ENCODE results near the gene DPF3. TPM values are rescaled to one million over a fixed set of nuclear protein-coding genes. Genes with fewer than 3 reads are reported as not detected.

Gene DPF3
- total RNA-seq, 4 donors from 2014 or later: 0.22 to 5.4 (median 2.7) TPM

- DNase-seq (ENCODE audit: low spot score in 2 of 2): no peak
- Histone ChIP-seq H3K27me3 (no peaks in the 10 kb centered on the region), H3K27ac (no peak overlapping the region)
These were observed 116.3 kb downstream of the DPF3 start for GRCh38 chr14:72777636-72778035.

DNA sequence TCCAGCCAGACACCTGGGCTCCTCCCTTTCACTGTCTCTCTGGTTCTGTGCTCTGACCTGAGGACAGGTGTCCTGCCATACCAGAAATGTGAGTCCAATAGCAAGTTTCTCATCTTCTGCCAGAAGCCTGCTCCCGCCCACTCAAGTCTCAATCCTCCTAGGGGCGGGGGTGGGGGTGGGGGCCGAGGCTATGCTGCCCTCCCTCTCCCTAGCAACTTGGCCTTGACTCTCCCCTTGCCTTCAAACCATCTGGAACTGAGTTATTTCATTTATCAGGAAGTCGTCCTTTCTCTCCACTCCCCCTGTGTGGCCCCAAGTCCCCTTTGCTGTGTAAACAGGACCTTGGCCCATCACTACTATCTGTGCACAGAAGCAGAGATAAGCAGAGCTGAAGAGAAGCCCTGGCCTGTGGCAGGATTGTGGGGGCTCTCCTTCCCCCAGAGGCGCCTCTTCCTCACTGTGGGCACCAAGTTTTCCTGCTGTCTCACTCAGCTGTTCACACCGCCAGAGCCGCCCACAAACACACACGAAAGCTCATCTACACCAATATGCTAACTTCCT is 117.1 kb downstream of the DPF3 start:
- no peaks in the 10 kb centered on the region for H3K9me3 ChIP-seq
- no peaks in the 10 kb centered on the region for H3K4me1 ChIP-seq
- H3K36me3 ChIP-seq: no peaks in the 10 kb centered on the region
- H3K27me3 ChIP-seq: no peaks in the 10 kb centered on the region
- TF ChIP-seq, protein P1, sequence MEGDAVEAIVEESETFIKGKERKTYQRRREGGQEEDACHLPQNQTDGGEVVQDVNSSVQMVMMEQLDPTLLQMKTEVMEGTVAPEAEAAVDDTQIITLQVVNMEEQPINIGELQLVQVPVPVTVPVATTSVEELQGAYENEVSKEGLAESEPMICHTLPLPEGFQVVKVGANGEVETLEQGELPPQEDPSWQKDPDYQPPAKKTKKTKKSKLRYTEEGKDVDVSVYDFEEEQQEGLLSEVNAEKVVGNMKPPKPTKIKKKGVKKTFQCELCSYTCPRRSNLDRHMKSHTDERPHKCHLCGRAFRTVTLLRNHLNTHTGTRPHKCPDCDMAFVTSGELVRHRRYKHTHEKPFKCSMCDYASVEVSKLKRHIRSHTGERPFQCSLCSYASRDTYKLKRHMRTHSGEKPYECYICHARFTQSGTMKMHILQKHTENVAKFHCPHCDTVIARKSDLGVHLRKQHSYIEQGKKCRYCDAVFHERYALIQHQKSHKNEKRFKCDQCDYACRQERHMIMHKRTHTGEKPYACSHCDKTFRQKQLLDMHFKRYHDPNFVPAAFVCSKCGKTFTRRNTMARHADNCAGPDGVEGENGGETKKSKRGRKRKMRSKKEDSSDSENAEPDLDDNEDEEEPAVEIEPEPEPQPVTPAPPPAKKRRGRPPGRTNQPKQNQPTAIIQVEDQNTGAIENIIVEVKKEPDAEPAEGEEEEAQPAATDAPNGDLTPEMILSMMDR (IDR thresholded peaks at IDR 0.05): no peak
- TF ChIP-seq EP300 (IDR thresholded peaks at IDR 0.05): no peak
- TF ChIP-seq POLR2A (IDR thresholded peaks at IDR 0.05): no peak
- no peak overlapping the region for H3K27ac ChIP-seq
- 39 to 47% methylated on average over 8 of the region's 8 CpGs for WGBS, 2 donors
- no peak overlapping the region for H3K4me3 ChIP-seq
- DNase-seq (ENCODE audit: low spot score in 2 of 2): no peak

More at GRCh38 chr14:72777636-72778035, 116.3 kb downstream of the DPF3 start:
- H3K4me1 ChIP-seq: no peaks in the 10 kb centered on the region
- 97 to 100% methylated on average over 2 of the region's 2 CpGs for WGBS, 2 donors
- TF ChIP-seq, protein P1 (IDR thresholded peaks at IDR 0.05): no peak
- no peak for TF ChIP-seq EP300 (IDR thresholded peaks at IDR 0.05)
- TF ChIP-seq POLR2A (IDR thresholded peaks at IDR 0.05): no peak
- no peaks in the 10 kb centered on the region for H3K9me3 ChIP-seq
- H3K36me3 ChIP-seq: no peaks in the 10 kb centered on the region
- H3K4me3 ChIP-seq: no peak overlapping the region

GRCh38 chr14:72775923-72776554 is 117.9 kb downstream of the DPF3 start:
- Histone ChIP-seq H3K4me1 (no peaks in the 10 kb centered on the region), H3K27ac (no peak overlapping the region)
- 72 to 75% methylated on average over 2 of the region's 2 CpGs for WGBS, 2 donors

DNA sequence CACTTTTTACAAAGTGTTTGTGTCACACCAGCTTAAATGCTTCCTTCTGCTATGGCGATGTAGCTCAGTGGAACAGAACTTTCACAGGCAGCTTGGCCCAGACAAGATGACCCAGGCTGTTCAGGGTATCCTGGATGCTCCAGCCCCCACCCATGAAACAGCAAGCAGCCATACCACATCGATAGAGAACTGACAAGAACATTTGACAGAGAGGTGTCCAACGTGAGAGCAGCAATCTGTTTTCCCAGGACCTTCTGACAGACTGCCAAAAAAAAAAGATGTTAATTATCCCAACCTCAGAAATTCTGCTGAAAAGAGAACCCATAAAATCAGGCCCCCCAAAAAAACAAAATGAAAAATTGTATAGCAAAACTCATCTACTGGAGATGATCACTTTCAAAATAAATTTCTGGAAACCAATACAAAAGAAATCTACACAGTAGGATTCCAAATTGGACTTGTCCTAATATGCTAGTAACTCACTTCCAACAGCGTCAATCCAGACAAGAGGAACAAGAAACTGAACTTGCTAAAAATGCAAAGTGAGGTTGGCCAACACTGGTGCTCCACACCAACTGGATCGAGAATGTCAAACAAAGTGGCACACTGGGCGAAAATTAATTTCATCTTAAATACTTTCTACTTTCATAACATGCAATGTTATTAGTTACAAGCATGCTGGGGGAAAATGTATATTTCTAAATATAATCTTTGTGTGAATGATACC is 118.8 kb downstream of the DPF3 start:
- Histone ChIP-seq H3K36me3 (no peaks in the 10 kb centered on the region), H3K4me3 (no peak overlapping the region), H3K9me3 (no peaks in the 10 kb centered on the region), H3K4me1 (no peaks in the 10 kb centered on the region), H3K27me3 (no peaks in the 10 kb centered on the region), H3K27ac (no peak overlapping the region)
- TF ChIP-seq, protein P1 (IDR thresholded peaks at IDR 0.05): no peak
- TF ChIP-seq EP300 (IDR thresholded peaks at IDR 0.05): no peak
- no peak for TF ChIP-seq POLR2A (IDR thresholded peaks at IDR 0.05)
- WGBS, 2 donors: 73 to 78% methylated on average over 6 of the region's 6 CpGs
- no peak for DNase-seq (ENCODE audit: low spot score in 2 of 2)

More at GRCh38 chr14:72775923-72776554, 117.9 kb downstream of the DPF3 start:
- Histone ChIP-seq H3K9me3 (no peaks in the 10 kb centered on the region), H3K36me3 (no peaks in the 10 kb centered on the region), H3K4me3 (no peak overlapping the region), H3K27me3 (no peaks in the 10 kb centered on the region)
- DNase-seq (ENCODE audit: low spot score in 2 of 2): no peak
- TF ChIP-seq, protein P1 (IDR thresholded peaks at IDR 0.05): no peak
- TF ChIP-seq EP300 (IDR thresholded peaks at IDR 0.05): no peak
- no peak for TF ChIP-seq POLR2A (IDR thresholded peaks at IDR 0.05)

DNA sequence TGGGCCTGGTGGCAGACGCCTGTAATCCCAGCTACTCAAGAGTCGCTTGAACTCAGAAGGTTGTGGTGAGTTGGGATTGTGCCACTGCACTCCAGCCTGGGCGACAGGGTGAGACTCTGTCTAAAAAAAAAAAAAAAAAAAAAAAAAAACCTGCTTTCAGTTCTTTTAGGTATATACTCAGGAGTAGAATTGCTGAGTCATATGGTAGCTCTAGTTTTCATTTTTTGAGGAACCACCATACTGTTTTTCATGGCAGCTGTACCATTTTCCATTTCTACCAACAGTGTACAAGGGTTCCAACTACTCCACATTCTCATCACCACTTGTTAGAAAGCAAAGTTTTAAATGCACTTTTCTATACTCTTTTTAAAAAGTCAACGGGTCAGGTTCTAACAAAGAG is 119.8 kb downstream of the DPF3 start:
- Histone ChIP-seq H3K9me3 (no peaks in the 10 kb centered on the region), H3K27ac (no peak overlapping the region), H3K4me3 (no peak overlapping the region), H3K4me1 (no peaks in the 10 kb centered on the region), H3K36me3 (no peaks in the 10 kb centered on the region), H3K27me3 (no peaks in the 10 kb centered on the region)
- TF ChIP-seq, protein P1 (IDR thresholded peaks at IDR 0.05): no peak
- no peak for TF ChIP-seq POLR2A (IDR thresholded peaks at IDR 0.05)
- DNase-seq (ENCODE audit: low spot score in 2 of 2): no peak
- 93 to 95% methylated on average over 4 of the region's 4 CpGs for whole genome bisulfite sequencing, 2 donors
